GM12891 (cell line): ENCODE data around the gene RBM46.

Source experiments
- DNase-seq: peaks from one replicate; pipeline ENCODE4 v3.0.0; 2011; ENCODE audit warnings: low spot score; ENCODE audit not compliant: insufficient read length
- FAIRE-seq: peaks from 2 replicates; lab custom pipeline; 2011; peaks lifted over from hg19 to GRCh38; lab: Jason Lieb, UNC
- PAX5 ChIP-seq: IDR thresholded peaks from 2 replicates; pipeline ENCODE4 v1.6.1; 2011; ENCODE audit warnings: low read length, moderate library complexity, mild to moderate bottlenecking; ENCODE audit not compliant: insufficient read depth, severe bottlenecking
- POLR2A ChIP-seq: IDR thresholded peaks from 2 replicates; pipeline ENCODE4 v1.6.1; 2011; ENCODE audit warnings: low read depth, low read length, control low read depth
- POLR2AphosphoS5 ChIP-seq: IDR thresholded peaks from 2 replicates; pipeline ENCODE4 v1.6.1; 2011; ENCODE audit warnings: low read depth, low read length, control low read depth
- POU2F2 ChIP-seq: IDR thresholded peaks from 2 replicates; pipeline ENCODE4 v1.6.1; 2011; ENCODE audit warnings: low read depth, mild to moderate bottlenecking, control low read depth, low read length, moderate library complexity
- SPI1 ChIP-seq: IDR thresholded peaks from 2 replicates; pipeline ENCODE4 v1.6.1; 2011; ENCODE audit warnings: low read depth, low read length, control low read depth
- TAF1 ChIP-seq: IDR thresholded peaks from 2 replicates; pipeline ENCODE4 v1.6.1; 2011; ENCODE audit warnings: low read depth, low read length, control low read depth

The RBM46 gene

DNA sequence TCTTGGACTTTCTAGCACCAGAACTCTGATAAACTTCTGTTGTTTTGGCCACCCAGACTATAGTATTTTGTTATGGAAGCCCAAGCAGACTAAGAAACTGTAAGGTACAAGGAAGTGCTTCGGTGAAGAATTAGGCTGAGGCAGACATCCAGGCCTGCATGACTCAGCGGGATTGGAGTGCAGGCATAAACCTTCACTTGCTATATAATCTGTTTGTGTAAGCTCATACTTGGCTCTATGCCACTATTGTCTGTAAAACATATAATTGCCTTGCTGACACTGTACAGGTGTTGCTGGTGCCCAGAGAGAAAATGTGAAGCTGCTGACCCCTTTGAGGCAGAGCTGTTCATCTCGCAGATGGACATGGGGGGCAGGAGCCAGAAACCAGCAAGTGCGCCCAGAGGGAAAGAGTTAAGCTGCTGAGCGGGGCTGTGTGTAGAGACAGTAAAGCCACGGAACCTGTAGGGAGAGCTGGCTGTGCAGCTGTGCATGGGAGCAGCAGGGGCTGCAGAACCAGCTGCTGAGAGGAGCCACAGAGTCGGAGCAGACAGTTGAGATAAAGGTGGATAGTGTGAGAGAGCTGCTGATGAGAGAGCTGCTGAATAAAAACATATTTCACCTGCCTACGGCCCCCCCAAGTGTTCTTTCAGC lies 96.2 kb downstream of the RBM46 start:
- no peak for DNase-seq
- FAIRE-seq, result no peak
- TF ChIP-seq POU2F2 (no peak), SPI1 (no peak), TAF1 (no peak), POLR2A (no peak), POLR2AphosphoS5 (no peak), PAX5 (no peak)
